Effector memory CD8-positive, alpha-beta T cell (primary cell): Measurements from ENCODE around the gene RGS16.

ENCODE experiments used
- ATAC-seq: fragments of 150-1000 bp; cut with Tn5 transposase; replicated peaks from 2 replicates; pipeline ENCODE4 v1.10.0; 2021; ENCODE audit warnings: mild to moderate bottlenecking, moderate library complexity
- DNase-seq, 3 experiments: peaks; one replicate each; pipeline ENCODE4 v3.0.0; 2021
- H3K27ac Mint-ChIP-seq, 2 donors: one replicate each; pipeline ENCODE4 v1.8.0; 2022; ENCODE audit warnings: mild to moderate bottlenecking in 2 of 2, mixed read lengths in 2 of 2, moderate library complexity in 2 of 2
- H3K27me3 Mint-ChIP-seq, 2 donors: one replicate each; pipeline ENCODE4 v1.8.0; 2022; ENCODE audit warnings: mixed read lengths in 2 of 2
- H3K36me3 Mint-ChIP-seq: one replicate; pipeline ENCODE4 v1.8.0; 2022; ENCODE audit warnings: mild to moderate bottlenecking, moderate library complexity, mixed read lengths; ENCODE audit not compliant: insufficient read depth
- H3K4me1 Mint-ChIP-seq, 2 donors: one replicate each; pipeline ENCODE4 v1.8.0; 2022; ENCODE audit warnings: low read depth in 2 of 2, mixed read lengths in 2 of 2
- H3K4me3 Mint-ChIP-seq, 2 donors: one replicate each; pipeline ENCODE4 v1.8.0; 2022; ENCODE audit warnings: mild to moderate bottlenecking in 2 of 2, mixed read lengths in 2 of 2, moderate library complexity in 2 of 2
- H3K9me3 Mint-ChIP-seq, 2 donors: one replicate each; pipeline ENCODE4 v1.8.0; 2022; ENCODE audit warnings: mixed read lengths in 2 of 2
- total RNA-seq, 9 experiments: gene quantifications; one replicate each; lab custom pipeline; 2026; lab: John Stamatoyannopoulos, UW

Gene RGS16
- 2.7 to 365 (median 46.3) reads per million in 9 experiments for total RNA-seq

DNA sequence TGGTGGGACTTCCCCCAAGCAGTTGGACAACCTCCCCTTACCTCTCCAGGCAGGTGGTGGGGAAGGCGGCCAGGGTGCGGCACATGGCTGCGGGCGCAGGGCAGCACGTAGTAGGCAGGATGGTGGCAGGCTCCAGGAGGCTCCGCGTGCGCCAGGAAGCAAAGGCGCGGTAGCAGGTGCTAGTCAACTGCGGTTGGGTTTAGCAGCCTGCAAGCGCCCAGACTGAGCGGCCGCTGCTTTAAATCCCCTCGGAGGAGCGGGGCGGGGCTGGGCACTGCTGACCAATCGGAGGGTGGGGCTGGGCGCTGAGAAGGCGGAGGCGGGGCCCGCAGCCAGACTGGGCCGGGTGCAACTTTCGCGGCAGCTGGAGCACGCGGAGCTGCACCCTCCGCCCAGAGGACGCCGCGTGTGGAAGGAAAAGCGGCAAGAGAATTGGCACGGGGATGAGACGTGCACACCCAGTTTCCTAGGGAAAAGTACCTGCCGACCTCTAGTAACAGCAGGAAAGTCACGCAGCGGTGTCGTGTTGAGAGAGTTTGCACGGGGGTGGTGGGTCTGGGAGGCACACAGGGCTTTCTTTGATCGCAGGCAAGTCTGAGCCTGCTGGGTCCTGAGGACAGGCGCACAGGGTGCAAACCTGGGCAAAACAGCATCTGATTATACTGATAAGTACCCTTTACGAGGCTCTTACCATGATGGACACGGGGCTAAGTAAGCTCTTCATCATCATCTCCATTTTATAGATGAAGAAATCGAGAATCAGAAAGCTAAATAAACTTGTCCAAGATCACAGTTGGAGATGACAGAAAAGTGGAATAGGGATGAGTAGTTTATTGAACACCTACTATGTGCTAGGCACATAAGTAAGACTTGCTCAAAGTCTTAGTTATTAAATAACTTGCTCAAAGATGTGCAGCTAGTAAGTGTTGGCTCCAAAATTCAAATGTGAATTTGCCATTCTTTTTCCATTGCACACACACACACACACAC is at the start of gene RGS16:
TSS of gene RGS16 (minus strand) at position 215 of the 990 bp plus-strand sequence. CDS start at position 85, 130 bp downstream.
- Mint-ChIP-seq H3K4me3 (peak within 1 kb of the TSS; percentile 77 to 80), H3K4me1 (peaks cover 16 to 17% of the 10 kb centered on the region in 2 donors), H3K27me3 (peaks cover 30 to 31% of the 10 kb centered on the region in 2 donors), H3K36me3 (peaks cover 10% of the 10 kb centered on the region), H3K27ac (no peak within 1 kb of the TSS), H3K9me3 (no peaks in the 10 kb centered on the region)
- peak; percentile 83 to 88 (median 88) for DNase-seq
- ATAC-seq, result peak; percentile 88

- Mint-ChIP-seq H3K4me1 (no peaks in the 10 kb centered on the region), H3K27me3 (peaks cover 11 to 15% of the 10 kb centered on the region in 2 donors), H3K27ac (no peak overlapping the region), H3K4me3 (no peak overlapping the region), H3K9me3 (no peaks in the 10 kb centered on the region), H3K36me3 (no peaks in the 10 kb centered on the region)
- ATAC-seq (no peak), DNase-seq (no peak)
These were observed 49.8 kb upstream of the RGS16 start for GRCh38 chr1:182653986-182654385.

DNA sequence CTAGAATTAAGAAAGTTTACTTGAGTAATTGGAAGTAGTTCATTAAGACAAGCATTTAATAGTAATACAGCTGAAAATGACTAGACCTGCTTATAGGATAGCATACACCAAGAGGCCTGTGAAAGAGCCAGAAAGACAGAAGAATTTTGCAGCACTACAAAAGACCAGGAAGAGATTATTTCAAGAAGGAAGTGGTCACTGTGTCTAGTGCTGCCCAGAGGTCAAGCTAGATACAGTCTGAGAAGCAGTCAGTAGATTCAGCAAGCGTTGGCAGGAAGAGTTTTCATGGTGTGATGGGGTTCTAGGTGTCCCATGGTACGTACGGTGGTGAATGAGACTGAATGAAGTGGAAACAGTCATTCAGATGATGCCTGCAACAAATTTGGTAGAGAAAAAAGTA is 48.7 kb upstream of the RGS16 start:
- no peak overlapping the region for H3K27ac Mint-ChIP-seq
- DNase-seq, result no peak
- no peaks in the 10 kb centered on the region for H3K9me3 Mint-ChIP-seq
- H3K27me3 Mint-ChIP-seq, result peaks cover 15 to 23% of the 10 kb centered on the region in 2 donors
- no peak for ATAC-seq
- H3K4me1 Mint-ChIP-seq, result no peaks in the 10 kb centered on the region
- no peak overlapping the region for H3K4me3 Mint-ChIP-seq
- no peaks in the 10 kb centered on the region for H3K36me3 Mint-ChIP-seq

DNA sequence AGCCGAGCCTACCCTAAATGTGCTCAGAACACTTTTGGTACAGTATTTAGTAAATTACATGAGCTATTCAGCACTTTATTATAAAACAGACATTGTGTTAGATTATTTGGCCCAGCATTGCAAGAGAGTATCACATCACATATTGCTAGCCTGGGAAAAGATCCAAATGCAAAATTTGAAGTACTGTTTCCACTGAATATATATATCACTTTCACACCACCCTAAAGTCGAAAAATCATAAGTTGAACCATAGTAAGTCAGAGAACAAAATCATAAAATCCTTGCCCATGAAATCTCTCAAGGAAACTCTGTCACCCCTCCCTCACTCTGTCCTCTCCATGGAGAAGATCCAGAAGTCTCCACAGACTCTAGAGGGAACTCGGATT is 47.1 kb upstream of the RGS16 start:
- ATAC-seq, result no peak
- no peak overlapping the region for H3K27ac Mint-ChIP-seq
- H3K4me3 Mint-ChIP-seq, result no peak overlapping the region

GRCh38 chr1:182650678-182651338 is 46.6 kb upstream of the RGS16 start:
- Mint-ChIP-seq H3K4me1 (no peaks in the 10 kb centered on the region), H3K27me3 (peaks cover 6 to 23% of the 10 kb centered on the region in 2 donors), H3K27ac (no peak overlapping the region), H3K4me3 (no peak overlapping the region), H3K9me3 (no peaks in the 10 kb centered on the region), H3K36me3 (no peaks in the 10 kb centered on the region)
- DNase-seq, result no peak
- ATAC-seq, result no peak

More for the DNA sequence above, 47.1 kb upstream of the RGS16 start:
- Mint-ChIP-seq H3K36me3 (no peaks in the 10 kb centered on the region), H3K4me1 (no peaks in the 10 kb centered on the region), H3K27me3 (peaks cover 6 to 18% of the 10 kb centered on the region in 2 donors), H3K9me3 (no peaks in the 10 kb centered on the region)
- no peak for DNase-seq

- Mint-ChIP-seq H3K36me3 (no peaks in the 10 kb centered on the region), H3K4me1 (no peaks in the 10 kb centered on the region), H3K27ac (no peak overlapping the region), H3K27me3 (peaks cover 6 to 35% of the 10 kb centered on the region in 2 donors), H3K4me3 (no peak overlapping the region), H3K9me3 (no peaks in the 10 kb centered on the region)
- DNase-seq, result no peak
- ATAC-seq, result no peak
These were observed 44.9 kb upstream of the RGS16 start for GRCh38 chr1:182649041-182649440.

GRCh38 chr1:182646739-182647138 is 42.5 kb upstream of the RGS16 start:
- H3K9me3 Mint-ChIP-seq, result no peaks in the 10 kb centered on the region
- H3K36me3 Mint-ChIP-seq, result no peaks in the 10 kb centered on the region
- DNase-seq (no peak), ATAC-seq (no peak)
- H3K4me3 Mint-ChIP-seq, result no peak overlapping the region
- no peaks in the 10 kb centered on the region for H3K4me1 Mint-ChIP-seq
- peaks cover 6 to 35% of the 10 kb centered on the region in 2 donors for H3K27me3 Mint-ChIP-seq
- H3K27ac Mint-ChIP-seq, result no peak overlapping the region

DNA sequence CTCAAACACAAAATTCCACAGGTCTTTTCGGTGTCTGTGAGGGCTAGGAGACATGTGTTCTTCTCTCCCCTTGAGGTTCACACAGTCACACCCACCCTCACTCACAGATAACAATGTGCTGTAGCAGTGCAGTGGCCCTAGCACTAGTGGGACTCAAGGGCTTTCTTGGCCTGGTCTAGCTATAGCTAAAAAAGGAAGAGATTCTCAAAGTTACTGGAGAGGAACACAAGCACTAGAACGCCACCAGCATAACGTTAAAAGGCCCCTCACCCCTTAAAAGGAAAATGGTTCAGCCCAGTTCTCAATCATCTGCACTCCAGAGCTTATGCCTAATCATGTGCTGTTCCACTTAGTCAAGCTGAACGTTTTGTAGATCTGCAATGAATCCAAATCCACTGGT is 40.7 kb upstream of the RGS16 start:
- Mint-ChIP-seq H3K4me1 (no peaks in the 10 kb centered on the region), H3K36me3 (no peaks in the 10 kb centered on the region), H3K4me3 (no peak overlapping the region), H3K27me3 (peaks cover 6 to 45% of the 10 kb centered on the region in 2 donors), H3K9me3 (no peaks in the 10 kb centered on the region), H3K27ac (no peak overlapping the region)
- DNase-seq (no peak), ATAC-seq (no peak)

DNA sequence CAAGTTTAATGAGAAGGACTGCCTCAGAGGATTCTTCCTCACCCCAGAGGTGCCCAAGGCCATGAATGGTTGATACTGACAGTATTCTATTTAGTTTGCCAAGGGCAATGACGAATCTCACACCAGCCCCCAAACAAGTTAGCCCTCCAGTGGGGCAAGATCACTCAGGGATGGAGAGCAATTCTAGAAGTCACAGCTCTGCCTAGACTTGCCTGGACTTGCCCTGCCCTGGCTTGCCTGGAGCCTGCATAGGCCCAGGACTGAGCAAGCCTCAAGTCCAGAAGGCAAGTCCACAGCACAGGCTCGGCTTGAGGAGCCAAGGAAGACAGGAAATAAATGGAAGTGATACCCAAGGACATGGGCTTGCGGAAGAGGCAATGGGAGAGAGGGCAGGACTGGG is 39.5 kb upstream of the RGS16 start:
- no peaks in the 10 kb centered on the region for H3K36me3 Mint-ChIP-seq
- H3K9me3 Mint-ChIP-seq, result no peaks in the 10 kb centered on the region
- no peak for DNase-seq
- peaks cover 6 to 44% of the 10 kb centered on the region in 2 donors for H3K27me3 Mint-ChIP-seq
- H3K27ac Mint-ChIP-seq, result no peak overlapping the region
- no peaks in the 10 kb centered on the region for H3K4me1 Mint-ChIP-seq
- no peak overlapping the region for H3K4me3 Mint-ChIP-seq
- no peak for ATAC-seq

- H3K4me1 Mint-ChIP-seq, result no peaks in the 10 kb centered on the region
- H3K9me3 Mint-ChIP-seq, result no peaks in the 10 kb centered on the region
- no peak for ATAC-seq
- no peak overlapping the region for H3K27ac Mint-ChIP-seq
- H3K4me3 Mint-ChIP-seq, result no peak overlapping the region
- DNase-seq, result no peak
- H3K36me3 Mint-ChIP-seq, result no peaks in the 10 kb centered on the region
- peaks cover 5 to 41% of the 10 kb centered on the region in 2 donors for H3K27me3 Mint-ChIP-seq
These were observed 38.3 kb upstream of the RGS16 start for GRCh38 chr1:182642461-182642860.

GRCh38 chr1:182641561-182641960 is 37.4 kb upstream of the RGS16 start:
- ATAC-seq (no peak), DNase-seq (no peak)
- Mint-ChIP-seq H3K9me3 (no peaks in the 10 kb centered on the region), H3K4me1 (no peaks in the 10 kb centered on the region), H3K36me3 (no peaks in the 10 kb centered on the region), H3K4me3 (no peak overlapping the region), H3K27ac (no peak overlapping the region), H3K27me3 (peaks cover 10 to 45% of the 10 kb centered on the region in 2 donors)

GRCh38 chr1:182639330-182639729 is 35.1 kb upstream of the RGS16 start:
- Mint-ChIP-seq H3K9me3 (no peaks in the 10 kb centered on the region), H3K27me3 (peaks cover 18 to 44% of the 10 kb centered on the region in 2 donors), H3K4me1 (no peaks in the 10 kb centered on the region), H3K36me3 (no peaks in the 10 kb centered on the region), H3K27ac (no peak overlapping the region), H3K4me3 (no peak overlapping the region)
- DNase-seq, result no peak
- no peak for ATAC-seq

DNA sequence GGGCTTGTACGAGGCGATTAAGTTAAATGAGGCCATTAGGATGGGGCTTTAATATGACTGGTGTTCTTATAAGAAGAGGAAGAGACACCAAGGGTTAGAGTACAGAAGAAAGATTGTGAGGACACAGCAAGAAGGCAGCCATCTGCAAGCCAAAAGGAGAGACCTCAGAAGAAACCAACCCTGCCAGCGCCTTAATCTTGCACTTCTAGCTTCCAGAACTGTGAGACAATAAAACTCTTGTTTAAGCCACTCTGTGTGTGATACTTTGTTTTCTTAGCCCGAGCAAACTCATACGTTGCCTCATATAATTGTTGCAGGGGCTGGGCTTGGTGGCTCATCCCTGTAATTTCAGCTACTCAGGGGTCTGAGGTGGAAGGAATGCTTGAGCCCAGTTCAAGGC is 33.6 kb upstream of the RGS16 start:
- H3K4me3 Mint-ChIP-seq, result no peak overlapping the region
- H3K36me3 Mint-ChIP-seq, result no peaks in the 10 kb centered on the region
- no peaks in the 10 kb centered on the region for H3K9me3 Mint-ChIP-seq
- no peaks in the 10 kb centered on the region for H3K4me1 Mint-ChIP-seq
- H3K27ac Mint-ChIP-seq, result no peak overlapping the region
- H3K27me3 Mint-ChIP-seq, result peaks cover 26 to 60% of the 10 kb centered on the region in 2 donors
- ATAC-seq, result no peak
- DNase-seq, result no peak
